SJCRH30 (cell line): ENCODE results near the gene ZNF532. TPM values are rescaled to one million over a fixed set of nuclear protein-coding genes. Genes with fewer than 3 reads are reported as not detected.
"Not testable (repeated sequence)": the region's sequence is repeated elsewhere in the genome, so short reads cannot be mapped to it uniquely, and the experiment has no call there.

Experiments used
- DNase-seq, 2 experiments: peaks; one replicate each; pipeline ENCODE4 v3.0.0-alpha.2; 2015 to 2020
- H3K27ac ChIP-seq: fragments of 250-450 bp; sonication (Bioruptor Pico); 2 replicates; pipeline ENCODE4 v1.5.1; 2020; ENCODE audit warnings: mild to moderate bottlenecking, moderate library complexity
- H3K27me3 ChIP-seq: fragments of 250-450 bp; sonication (Bioruptor Pico); 2 replicates; pipeline ENCODE4 v1.5.1; 2020; ENCODE audit warnings: mild to moderate bottlenecking, moderate library complexity
- H3K36me3 ChIP-seq: fragments of 250-450 bp; sonication (Bioruptor Pico); 2 replicates; pipeline ENCODE4 v1.5.1; 2020; ENCODE audit warnings: mild to moderate bottlenecking, moderate library complexity
- H3K4me1 ChIP-seq: fragments of 250-450 bp; sonication (Bioruptor Pico); 2 replicates; pipeline ENCODE4 v1.5.1; 2020; ENCODE audit warnings: mild to moderate bottlenecking, moderate library complexity
- H3K4me3 ChIP-seq: fragments of 250-450 bp; sonication (Bioruptor Pico); 2 replicates; pipeline ENCODE4 v1.5.1; 2020; ENCODE audit warnings: mild to moderate bottlenecking, moderate library complexity
- H3K9me3 ChIP-seq: fragments of 250-450 bp; sonication (Bioruptor Pico); replicated peaks from 2 replicates; pipeline ENCODE4 v1.5.1; 2020; ENCODE audit warnings: mild to moderate bottlenecking, moderate library complexity
- total RNA-seq: library from RNA; depleted of rRNA; stranded (reverse); fragments of >200 nt; shearing (Covaris generic); gene quantifications from 2 replicates; pipeline ENCODE4 v1.2.3, GENCODE V29; 2014

The ZNF532 gene
- total RNA-seq, 1 experiment from 2014 or later = 27.7 TPM

DNA sequence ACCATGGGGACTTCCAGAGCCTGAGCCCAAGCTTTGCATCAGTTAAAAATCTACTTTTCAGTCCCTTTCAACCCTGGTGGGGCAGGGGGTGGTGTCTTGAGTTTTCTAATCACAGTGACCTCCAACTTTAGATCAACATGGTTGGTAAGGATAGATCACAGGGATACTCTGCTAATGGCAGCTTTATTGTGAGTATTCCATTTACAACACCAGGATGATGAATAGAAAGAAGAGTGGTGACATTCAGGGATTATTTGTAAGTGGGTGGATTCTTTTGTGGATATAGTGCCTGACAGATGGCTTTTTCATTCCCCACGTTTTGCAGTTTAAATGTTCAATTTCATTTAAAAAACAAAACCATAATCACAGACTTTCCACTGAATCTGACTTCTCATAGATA is 51.3 kb downstream of the ZNF532 start:
- H3K9me3 ChIP-seq = no peaks in the 10 kb centered on the region
- DNase-seq = no peak
- H3K4me1 ChIP-seq = peaks cover 6% of the 10 kb centered on the region
- peaks cover 7% of the 10 kb centered on the region; the same call in 1 of the 2 replicates for H3K36me3 ChIP-seq
- no peak overlapping the region for H3K4me3 ChIP-seq
- H3K27me3 ChIP-seq = no peaks in the 10 kb centered on the region
- H3K27ac ChIP-seq = no peak overlapping the region

- H3K36me3 ChIP-seq = peaks cover 12% of the 10 kb centered on the region; the same call in 1 of the 2 replicates
- H3K27ac ChIP-seq, H3K27me3 ChIP-seq, H3K4me3 ChIP-seq, H3K4me1 ChIP-seq, DNase-seq, H3K9me3 ChIP-seq: not testable (repeated sequence)
Measured at GRCh38 chr18:58919934-58920333, 55.3 kb downstream of the ZNF532 start.

DNA sequence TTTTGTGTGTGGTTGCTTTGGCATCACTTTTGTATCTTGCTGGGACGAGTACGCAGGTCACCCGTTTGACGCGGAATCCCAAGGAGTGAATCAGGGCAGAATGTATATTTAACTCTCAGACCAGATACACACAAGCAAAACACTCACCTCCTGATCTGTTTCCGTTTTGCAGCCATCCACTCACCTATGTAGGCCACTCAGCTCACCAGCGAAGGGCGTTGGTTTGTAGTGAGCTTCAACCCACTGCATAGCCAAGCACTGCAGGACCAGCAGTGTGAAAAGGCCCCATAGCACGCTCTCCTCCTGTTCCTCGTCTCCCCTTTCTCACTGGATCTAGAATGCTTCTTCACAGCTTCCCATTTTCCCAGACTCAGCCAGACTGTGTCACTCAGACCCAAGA is 58.3 kb downstream of the ZNF532 start:
- H3K4me1 ChIP-seq = no peaks in the 10 kb centered on the region
- H3K9me3 ChIP-seq = no peaks in the 10 kb centered on the region
- H3K27ac ChIP-seq = no peak overlapping the region
- peaks cover 8% of the 10 kb centered on the region for H3K36me3 ChIP-seq
- H3K4me3 ChIP-seq = no peak overlapping the region
- DNase-seq = no peak
- no peaks in the 10 kb centered on the region for H3K27me3 ChIP-seq

DNA sequence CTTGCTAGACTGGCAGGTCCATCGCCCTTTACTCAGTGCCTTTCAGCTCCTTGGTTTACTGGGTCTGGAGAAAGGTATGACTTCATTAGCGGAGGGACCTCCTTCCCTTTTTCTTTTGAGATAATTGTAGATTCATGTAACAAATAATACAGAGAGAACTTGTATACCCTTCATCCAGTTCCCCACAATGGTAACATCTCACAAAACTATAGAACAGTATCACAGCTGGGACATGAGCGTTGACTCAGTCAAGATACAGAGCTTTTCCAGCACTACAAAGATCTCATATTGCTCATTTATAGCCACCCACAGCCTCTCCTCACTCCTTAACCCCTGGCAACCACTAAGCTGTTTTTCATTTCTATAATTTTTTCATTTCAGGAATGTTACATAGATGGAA is 59.8 kb downstream of the ZNF532 start:
- H3K4me1 ChIP-seq = no peaks in the 10 kb centered on the region
- no peak overlapping the region for H3K4me3 ChIP-seq
- DNase-seq = no peak
- H3K27me3 ChIP-seq = no peaks in the 10 kb centered on the region
- no peaks in the 10 kb centered on the region for H3K9me3 ChIP-seq
- H3K27ac ChIP-seq = no peak overlapping the region
- peaks cover 5% of the 10 kb centered on the region for H3K36me3 ChIP-seq

GRCh38 chr18:58927659-58928058 is 63.0 kb downstream of the ZNF532 start:
- Histone ChIP-seq H3K27ac (no peak overlapping the region), H3K4me3 (no peak overlapping the region), H3K9me3 (no peaks in the 10 kb centered on the region), H3K36me3 (no peaks in the 10 kb centered on the region; the same call in 1 of the 2 replicates), H3K27me3 (no peaks in the 10 kb centered on the region), H3K4me1 (no peaks in the 10 kb centered on the region)
- DNase-seq = no peak

DNA sequence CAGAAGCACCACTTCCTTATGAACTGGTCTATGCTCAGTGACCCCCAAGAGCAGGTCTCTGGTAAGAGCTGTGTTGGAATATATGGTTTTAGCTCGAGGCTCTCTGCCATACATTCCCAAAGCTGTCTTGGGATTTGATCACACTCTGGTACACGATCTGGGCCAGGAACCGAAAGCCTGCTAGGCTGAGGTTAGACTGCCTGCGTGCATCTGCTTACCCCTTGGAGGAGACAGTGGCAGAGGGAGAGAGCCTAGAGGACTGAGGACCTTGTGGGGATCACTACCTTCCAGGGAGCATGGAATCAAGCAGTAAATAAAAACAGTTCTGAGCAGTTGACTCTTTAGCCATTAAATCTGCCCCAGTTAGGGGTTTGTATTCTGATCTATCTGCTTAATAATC is 63.7 kb downstream of the ZNF532 start:
- DNase-seq = no peak
- no peak overlapping the region for H3K4me3 ChIP-seq
- no peaks in the 10 kb centered on the region for H3K9me3 ChIP-seq
- no peaks in the 10 kb centered on the region for H3K4me1 ChIP-seq
- no peak overlapping the region for H3K27ac ChIP-seq
- H3K27me3 ChIP-seq = no peaks in the 10 kb centered on the region
- H3K36me3 ChIP-seq = no peaks in the 10 kb centered on the region; the same call in 1 of the 2 replicates

- no peak for DNase-seq
- H3K36me3 ChIP-seq = no peaks in the 10 kb centered on the region; the same call in 1 of the 2 replicates
Measured at GRCh38 chr18:58929206-58929605, 64.5 kb downstream of the ZNF532 start.

DNA sequence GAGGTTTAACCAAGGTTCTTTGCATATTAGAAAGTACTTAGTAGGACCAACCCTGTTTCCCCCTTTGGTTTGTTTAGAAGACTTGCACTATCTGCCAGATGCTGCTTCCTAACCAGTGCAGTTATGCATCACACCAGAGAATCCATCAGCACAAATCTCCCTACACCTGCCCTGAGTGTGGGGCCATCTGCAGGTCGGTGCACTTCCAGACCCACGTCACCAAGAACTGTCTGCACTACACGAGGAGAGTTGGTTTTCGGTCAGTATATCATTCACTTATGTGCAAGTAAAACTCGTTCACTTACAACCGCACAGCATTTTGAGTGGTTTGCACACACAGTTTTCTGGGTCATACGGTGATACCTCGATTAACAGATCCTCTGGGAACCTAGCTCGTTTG is 69.7 kb downstream of the ZNF532 start:
- Histone ChIP-seq H3K4me3 (no peak overlapping the region), H3K9me3 (no peaks in the 10 kb centered on the region), H3K27ac (no peak overlapping the region), H3K4me1 (no peaks in the 10 kb centered on the region), H3K27me3 (no peaks in the 10 kb centered on the region), H3K36me3 (peaks cover 1% of the 10 kb centered on the region)
- DNase-seq = no peak

More at GRCh38 chr18:58929206-58929605, 64.5 kb downstream of the ZNF532 start:
- no peaks in the 10 kb centered on the region for H3K27me3 ChIP-seq
- no peaks in the 10 kb centered on the region for H3K9me3 ChIP-seq
- H3K27ac ChIP-seq = no peak overlapping the region
- no peaks in the 10 kb centered on the region for H3K4me1 ChIP-seq
- H3K4me3 ChIP-seq = no peak overlapping the region

DNA sequence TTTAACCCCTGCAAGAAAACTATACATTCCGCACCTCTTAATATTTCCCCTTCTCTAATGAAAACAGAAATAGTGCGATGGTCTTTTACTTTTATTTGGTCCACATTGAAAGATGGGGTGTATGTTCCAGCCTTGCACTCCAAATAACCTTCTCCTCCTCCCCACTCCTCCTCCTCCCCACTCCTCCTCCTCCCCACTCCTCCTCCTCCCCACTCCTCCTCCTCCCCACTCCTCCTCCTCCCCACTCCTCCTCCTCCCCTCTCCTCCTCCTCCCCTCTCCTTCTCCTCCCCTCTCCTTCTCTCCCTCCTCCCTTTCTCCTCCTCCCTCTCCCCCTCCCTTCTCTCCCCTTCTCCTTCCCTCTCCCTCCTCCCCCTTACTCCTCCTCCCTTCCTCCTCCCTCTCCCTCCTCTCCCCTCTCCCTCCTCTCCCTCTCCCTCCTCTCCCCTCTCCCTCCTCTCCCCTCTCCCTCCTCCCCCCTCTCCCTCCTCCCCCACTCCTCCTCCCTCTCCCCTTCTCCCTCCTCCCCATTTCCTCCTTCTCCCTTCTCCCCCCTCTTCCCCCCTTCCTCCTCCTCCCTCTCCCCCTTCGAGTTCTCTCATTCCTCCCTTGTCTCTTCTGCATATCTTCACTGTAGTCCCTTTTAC is 70.4 kb downstream of the ZNF532 start:
- Histone ChIP-seq H3K4me3 (no peak overlapping the region), H3K9me3 (no peaks in the 10 kb centered on the region), H3K36me3 (peaks cover 8% of the 10 kb centered on the region), H3K27ac (no peak overlapping the region), H3K4me1 (no peaks in the 10 kb centered on the region), H3K27me3 (no peaks in the 10 kb centered on the region)
- no peak for DNase-seq

DNA sequence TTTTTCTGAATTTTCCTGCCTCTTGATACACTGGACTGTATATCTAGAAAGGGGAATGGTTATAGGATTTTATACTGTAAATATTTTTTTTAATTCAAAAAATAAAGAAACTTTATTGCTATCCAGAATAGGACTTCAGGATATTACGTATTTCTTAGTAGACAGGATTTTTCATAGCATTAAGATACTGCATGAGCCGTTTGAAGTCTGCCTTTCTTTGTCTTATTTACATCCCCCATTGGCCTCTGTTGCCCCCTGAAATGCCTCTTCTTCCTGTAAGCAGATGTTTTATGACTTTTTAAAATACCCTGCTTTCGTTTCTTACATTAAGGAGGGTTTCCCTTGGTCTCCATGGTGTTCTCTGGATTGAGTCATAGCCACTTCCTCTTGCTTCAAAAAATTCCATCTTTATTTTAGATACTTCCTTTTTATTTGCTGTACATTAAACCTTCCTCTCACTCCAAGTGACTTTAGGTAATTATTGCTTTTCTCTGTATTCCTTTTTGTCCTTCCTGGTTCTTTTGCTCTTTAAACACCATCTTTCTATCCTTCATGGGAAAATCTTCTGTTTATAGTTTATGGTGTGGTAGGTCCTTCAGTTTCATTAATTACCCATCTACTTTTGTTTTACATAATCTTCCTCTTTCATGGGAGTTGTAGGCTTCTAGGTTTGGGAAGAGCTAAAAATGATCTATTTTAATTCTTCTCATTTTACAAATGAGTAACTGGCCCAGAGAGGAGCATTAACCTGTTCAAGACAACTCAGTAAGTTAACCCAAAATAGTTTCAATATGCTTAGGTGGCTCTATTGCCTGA is 72.6 kb downstream of the ZNF532 start:
- H3K36me3 ChIP-seq = peaks cover 14% of the 10 kb centered on the region
- no peak overlapping the region for H3K27ac ChIP-seq
- no peak for DNase-seq
- no peaks in the 10 kb centered on the region for H3K4me1 ChIP-seq
- H3K27me3 ChIP-seq = no peaks in the 10 kb centered on the region
- H3K9me3 ChIP-seq = no peaks in the 10 kb centered on the region
- H3K4me3 ChIP-seq = no peak overlapping the region

- Histone ChIP-seq H3K4me1 (no peaks in the 10 kb centered on the region), H3K36me3 (peaks cover 14% of the 10 kb centered on the region), H3K27me3 (no peaks in the 10 kb centered on the region), H3K9me3 (no peaks in the 10 kb centered on the region), H3K27ac (no peak overlapping the region), H3K4me3 (no peak overlapping the region)
- DNase-seq = no peak
Measured at GRCh38 chr18:58937887-58938267, 73.2 kb downstream of the ZNF532 start.

GRCh38 chr18:58941426-58942099 is 76.9 kb downstream of the ZNF532 start:
- Histone ChIP-seq H3K9me3 (no peaks in the 10 kb centered on the region), H3K27me3 (no peaks in the 10 kb centered on the region), H3K36me3 (peaks cover 14% of the 10 kb centered on the region), H3K4me3 (no peak overlapping the region), H3K4me1 (no peaks in the 10 kb centered on the region), H3K27ac (no peak overlapping the region)
- DNase-seq = no peak

- Histone ChIP-seq H3K36me3 (peaks cover 14% of the 10 kb centered on the region), H3K9me3 (no peaks in the 10 kb centered on the region), H3K27ac (no peak overlapping the region), H3K4me3 (no peak overlapping the region), H3K27me3 (no peaks in the 10 kb centered on the region), H3K4me1 (no peaks in the 10 kb centered on the region)
- DNase-seq = no peak
Measured at GRCh38 chr18:58943896-58944295, 79.2 kb downstream of the ZNF532 start.

GRCh38 chr18:58947136-58947732 is 82.6 kb downstream of the ZNF532 start:
- Histone ChIP-seq H3K9me3 (no peaks in the 10 kb centered on the region), H3K4me3 (no peak overlapping the region), H3K27ac (no peak overlapping the region), H3K27me3 (no peaks in the 10 kb centered on the region), H3K4me1 (no peaks in the 10 kb centered on the region), H3K36me3 (no peaks in the 10 kb centered on the region; the same call in 1 of the 2 replicates)
- DNase-seq = no peak

DNA sequence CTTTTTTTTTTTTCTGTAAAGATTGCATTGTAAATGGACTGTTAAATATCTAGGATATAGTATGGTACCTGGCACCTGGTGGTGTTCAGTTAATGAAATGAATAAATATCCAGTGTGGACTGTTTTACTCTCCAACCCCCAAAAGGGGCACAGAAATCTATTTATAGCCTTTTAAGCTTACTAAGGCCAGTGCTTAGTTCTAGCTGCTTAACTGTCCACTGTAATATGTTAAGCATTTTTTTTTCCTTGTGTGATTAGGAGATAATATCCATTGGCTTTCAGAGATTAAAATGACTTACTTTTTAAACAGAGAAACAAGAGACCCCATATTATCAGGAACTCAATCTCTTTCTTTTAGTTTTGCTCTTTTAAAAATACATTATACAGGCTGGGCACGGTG is 84.4 kb downstream of the ZNF532 start:
- Histone ChIP-seq H3K27ac (no peak overlapping the region), H3K36me3 (no peaks in the 10 kb centered on the region; the same call in 1 of the 2 replicates)

More for the DNA sequence above, 84.4 kb downstream of the ZNF532 start:
- DNase-seq = no peak
- Histone ChIP-seq H3K27me3 (no peaks in the 10 kb centered on the region), H3K4me1 (no peaks in the 10 kb centered on the region), H3K9me3 (no peaks in the 10 kb centered on the region), H3K4me3 (no peak overlapping the region)
